ENCODE measurements around the gene RNF220.

DNA sequence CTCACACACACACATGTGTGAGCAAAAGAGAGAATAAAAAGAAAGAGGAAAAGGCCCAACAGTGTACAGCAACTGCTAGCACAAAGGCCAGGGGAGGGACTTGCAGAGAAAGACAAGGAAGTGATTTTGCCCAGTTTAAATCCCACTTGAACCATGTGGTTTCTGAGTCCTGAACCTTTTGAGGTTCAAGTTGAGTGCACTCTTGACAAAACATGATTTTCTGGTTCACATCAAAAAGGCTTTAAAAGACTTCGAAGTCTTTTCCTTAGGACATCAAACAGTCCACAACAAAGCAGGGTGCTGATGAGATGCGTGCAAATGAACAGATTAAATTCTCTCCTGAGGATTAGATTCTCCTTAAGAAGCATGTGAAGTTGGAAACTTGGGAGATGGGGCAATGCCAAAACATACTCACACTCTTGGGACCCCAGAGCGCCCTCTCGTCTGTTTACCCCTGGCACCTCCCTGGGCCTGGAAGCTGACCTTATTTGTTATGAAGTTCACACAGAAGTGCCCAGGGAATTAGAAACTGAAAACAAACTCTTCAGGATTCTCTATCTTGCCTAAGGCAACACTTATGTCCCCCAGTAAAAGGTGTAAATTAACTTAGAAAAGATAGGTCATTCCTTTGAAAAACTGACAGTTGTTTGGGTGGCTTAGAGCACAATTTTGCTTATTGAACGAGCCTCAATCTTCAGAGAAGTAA is 31.5 kb downstream of the RNF220 start:
- TF ChIP-seq GATA3 (IDR thresholded peaks at IDR 0.05; ENCODE audit: low read depth, low read length) = no peak
- TF ChIP-seq GATA2 (IDR thresholded peaks at IDR 0.05; ENCODE audit: low read depth, low read length) = no peak

All from SH-SY5Y (cell line).